ENCODE data around the gene UFSP1.

DNA sequence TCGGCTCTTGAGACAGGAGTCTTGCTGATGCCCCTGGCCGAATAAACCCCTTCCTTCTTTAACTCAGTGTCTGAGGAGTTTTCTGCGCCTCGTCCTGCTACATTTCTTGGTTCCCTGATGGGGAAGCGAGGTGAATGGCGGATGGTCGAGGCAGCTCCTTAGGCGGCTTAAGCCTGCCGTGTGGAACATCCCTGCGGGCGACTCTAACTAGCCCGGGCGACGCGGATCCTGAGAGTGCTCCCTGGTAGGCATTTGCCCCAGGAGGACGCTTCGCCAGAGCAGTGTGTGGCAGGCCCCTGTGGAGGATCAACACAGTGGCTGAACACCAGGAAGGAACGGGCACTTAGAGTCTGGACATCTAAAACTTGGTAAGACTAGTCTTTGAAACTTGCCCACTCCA, 50.2 kb downstream of the UFSP1 start:
- TF ChIP-seq, protein P1, sequence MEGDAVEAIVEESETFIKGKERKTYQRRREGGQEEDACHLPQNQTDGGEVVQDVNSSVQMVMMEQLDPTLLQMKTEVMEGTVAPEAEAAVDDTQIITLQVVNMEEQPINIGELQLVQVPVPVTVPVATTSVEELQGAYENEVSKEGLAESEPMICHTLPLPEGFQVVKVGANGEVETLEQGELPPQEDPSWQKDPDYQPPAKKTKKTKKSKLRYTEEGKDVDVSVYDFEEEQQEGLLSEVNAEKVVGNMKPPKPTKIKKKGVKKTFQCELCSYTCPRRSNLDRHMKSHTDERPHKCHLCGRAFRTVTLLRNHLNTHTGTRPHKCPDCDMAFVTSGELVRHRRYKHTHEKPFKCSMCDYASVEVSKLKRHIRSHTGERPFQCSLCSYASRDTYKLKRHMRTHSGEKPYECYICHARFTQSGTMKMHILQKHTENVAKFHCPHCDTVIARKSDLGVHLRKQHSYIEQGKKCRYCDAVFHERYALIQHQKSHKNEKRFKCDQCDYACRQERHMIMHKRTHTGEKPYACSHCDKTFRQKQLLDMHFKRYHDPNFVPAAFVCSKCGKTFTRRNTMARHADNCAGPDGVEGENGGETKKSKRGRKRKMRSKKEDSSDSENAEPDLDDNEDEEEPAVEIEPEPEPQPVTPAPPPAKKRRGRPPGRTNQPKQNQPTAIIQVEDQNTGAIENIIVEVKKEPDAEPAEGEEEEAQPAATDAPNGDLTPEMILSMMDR (conservative IDR thresholded peaks at IDR 0.05 in 1 of 2, IDR thresholded peaks at IDR 0.05 in 1 of 2; ENCODE audit: extremely low read depth in 1 of 2, insufficient read depth in 1 of 2, low read depth in 1 of 2, low read length in 2 of 2) = no peak
- no peak for TF ChIP-seq EZH2 (IDR thresholded peaks at IDR 0.05; ENCODE audit: borderline replicate concordance, low read length)

Data from mammary epithelial cell (primary cell).